Measurements from ENCODE around the gene PLCB1. TPM values are rescaled to one million over a fixed set of nuclear protein-coding genes. Genes with fewer than 3 reads are reported as not detected.
"Not testable (repeated sequence)": the region's sequence is repeated elsewhere in the genome, so short reads cannot be mapped to it uniquely, and the experiment has no call there.

The PLCB1 gene
- polyA plus RNA-seq, 1 experiment, result 16.4 TPM

- Histone ChIP-seq H3K9me3 (ENCODE audit: control insufficient read depth, insufficient read depth, low read length) (no peaks in the 10 kb centered on the region), H3K27ac (ENCODE audit: low read depth, low read length) (no peak overlapping the region), H3K27me3 (ENCODE audit: control insufficient read depth, insufficient read depth, low read length) (no peaks in the 10 kb centered on the region), H3K4me3 (ENCODE audit: low read depth, low read length) (no peak overlapping the region)
- ChIA-PET POLR2A (no interaction called here), CTCF (no interaction called here)
- TF ChIP-seq, protein P1, sequence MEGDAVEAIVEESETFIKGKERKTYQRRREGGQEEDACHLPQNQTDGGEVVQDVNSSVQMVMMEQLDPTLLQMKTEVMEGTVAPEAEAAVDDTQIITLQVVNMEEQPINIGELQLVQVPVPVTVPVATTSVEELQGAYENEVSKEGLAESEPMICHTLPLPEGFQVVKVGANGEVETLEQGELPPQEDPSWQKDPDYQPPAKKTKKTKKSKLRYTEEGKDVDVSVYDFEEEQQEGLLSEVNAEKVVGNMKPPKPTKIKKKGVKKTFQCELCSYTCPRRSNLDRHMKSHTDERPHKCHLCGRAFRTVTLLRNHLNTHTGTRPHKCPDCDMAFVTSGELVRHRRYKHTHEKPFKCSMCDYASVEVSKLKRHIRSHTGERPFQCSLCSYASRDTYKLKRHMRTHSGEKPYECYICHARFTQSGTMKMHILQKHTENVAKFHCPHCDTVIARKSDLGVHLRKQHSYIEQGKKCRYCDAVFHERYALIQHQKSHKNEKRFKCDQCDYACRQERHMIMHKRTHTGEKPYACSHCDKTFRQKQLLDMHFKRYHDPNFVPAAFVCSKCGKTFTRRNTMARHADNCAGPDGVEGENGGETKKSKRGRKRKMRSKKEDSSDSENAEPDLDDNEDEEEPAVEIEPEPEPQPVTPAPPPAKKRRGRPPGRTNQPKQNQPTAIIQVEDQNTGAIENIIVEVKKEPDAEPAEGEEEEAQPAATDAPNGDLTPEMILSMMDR (IDR thresholded peaks at IDR 0.05; ENCODE audit: low read depth, low read length), result no peak
- no peak for DNase-seq (ENCODE audit: low read depth, low spot score)
These were observed 324.7 kb downstream of the PLCB1 start for GRCh38 chr20:8456765-8457164.

- POLR2A ChIA-PET, result no interaction called here
- no peak overlapping the region for H3K4me3 ChIP-seq (ENCODE audit: low read depth, low read length)
- CTCF ChIA-PET, result interaction anchor here (1.7 kb wide), 1 partner anchor 263 kb away, joined by 7 read pairs; no protein-coding TSS in a partner anchor
- no peak overlapping the region for H3K27ac ChIP-seq (ENCODE audit: low read depth, low read length)
- TF ChIP-seq, protein P1 (IDR thresholded peaks at IDR 0.05; ENCODE audit: low read depth, low read length), result no peak
- no peaks in the 10 kb centered on the region for H3K9me3 ChIP-seq (ENCODE audit: control insufficient read depth, insufficient read depth, low read length)
- no peak for DNase-seq (ENCODE audit: low read depth, low spot score)
- H3K27me3 ChIP-seq (ENCODE audit: control insufficient read depth, insufficient read depth, low read length), result no peaks in the 10 kb centered on the region
These were observed 325.9 kb downstream of the PLCB1 start for GRCh38 chr20:8457978-8458377.

DNA sequence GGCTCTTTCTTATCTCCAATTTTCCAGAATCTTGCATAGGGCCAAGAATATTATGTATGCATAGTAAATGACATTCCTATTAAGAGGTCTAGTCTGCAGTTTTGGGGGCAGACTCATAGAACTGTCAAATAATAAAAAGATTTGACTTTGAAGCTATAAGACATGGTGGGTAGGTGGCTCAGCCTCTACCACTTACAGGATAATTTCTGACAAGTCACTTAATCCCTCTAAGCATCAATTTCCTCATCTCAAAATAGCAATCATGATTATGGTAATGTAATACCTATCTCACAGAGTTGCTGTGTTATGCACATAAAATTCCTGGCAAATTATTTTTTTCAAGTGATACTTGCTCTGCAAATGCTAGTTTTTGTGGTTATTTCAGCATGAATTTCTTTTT is 329.1 kb downstream of the PLCB1 start:
- POLR2A ChIA-PET, result no interaction called here
- no peak for DNase-seq (ENCODE audit: low read depth, low spot score)
- Histone ChIP-seq H3K27ac (ENCODE audit: low read depth, low read length) (no peak overlapping the region), H3K4me3 (ENCODE audit: low read depth, low read length) (no peak overlapping the region), H3K9me3 (ENCODE audit: control insufficient read depth, insufficient read depth, low read length) (peaks cover 3% of the 10 kb centered on the region; the same call in 1 of the 2 replicates), H3K27me3 (ENCODE audit: control insufficient read depth, insufficient read depth, low read length) (no peaks in the 10 kb centered on the region)
- TF ChIP-seq, protein P1 (IDR thresholded peaks at IDR 0.05; ENCODE audit: low read depth, low read length), result no peak
- CTCF ChIA-PET, result interaction anchor here (0.9 kb wide), 1 partner anchor 260 kb away, joined by 3 read pairs; no protein-coding TSS in a partner anchor

- no peak overlapping the region for H3K4me3 ChIP-seq (ENCODE audit: low read depth, low read length)
- ChIA-PET POLR2A (no interaction called here), CTCF (no interaction called here)
- H3K27ac ChIP-seq (ENCODE audit: low read depth, low read length), result no peak overlapping the region
- no peaks in the 10 kb centered on the region for H3K27me3 ChIP-seq (ENCODE audit: control insufficient read depth, insufficient read depth, low read length)
- peaks cover 3% of the 10 kb centered on the region; the same call in 1 of the 2 replicates for H3K9me3 ChIP-seq (ENCODE audit: control insufficient read depth, insufficient read depth, low read length)
- TF ChIP-seq, protein P1 (IDR thresholded peaks at IDR 0.05; ENCODE audit: low read depth, low read length), result no peak
- no peak for DNase-seq (ENCODE audit: low read depth, low spot score)
These were observed 332.3 kb downstream of the PLCB1 start for GRCh38 chr20:8464368-8464767.

DNA sequence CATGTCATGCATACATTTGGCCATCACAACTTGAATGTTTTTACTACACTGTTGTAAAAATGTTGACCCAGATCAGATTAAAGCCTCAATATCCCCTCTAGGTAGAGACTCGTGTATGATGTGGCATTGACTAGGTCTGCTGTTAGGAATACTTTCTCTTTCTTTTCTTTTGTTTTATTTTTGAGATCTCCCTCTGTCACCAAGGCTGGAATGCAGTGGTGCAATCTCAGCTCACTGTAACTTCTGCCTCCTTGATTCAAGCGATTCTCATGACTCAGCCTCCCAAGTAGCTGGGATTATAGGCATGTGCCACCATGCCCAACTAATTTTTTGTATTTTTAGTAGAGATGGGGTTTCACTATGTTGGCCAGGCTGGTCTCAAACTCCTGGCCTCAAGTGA is 334.7 kb downstream of the PLCB1 start:
- H3K27ac ChIP-seq (ENCODE audit: low read depth, low read length); H3K9me3 ChIP-seq (ENCODE audit: control insufficient read depth, insufficient read depth, low read length); POLR2A ChIA-PET; H3K4me3 ChIP-seq (ENCODE audit: low read depth, low read length); H3K27me3 ChIP-seq (ENCODE audit: control insufficient read depth, insufficient read depth, low read length); DNase-seq (ENCODE audit: low read depth, low spot score): not testable (repeated sequence)
- CTCF ChIA-PET, result interaction anchor here (0.9 kb wide), 1 partner anchor 254 kb away, joined by 3 read pairs; no protein-coding TSS in a partner anchor

- Histone ChIP-seq H3K27ac (ENCODE audit: low read depth, low read length) (no peak overlapping the region), H3K27me3 (ENCODE audit: control insufficient read depth, insufficient read depth, low read length) (no peaks in the 10 kb centered on the region), H3K9me3 (ENCODE audit: control insufficient read depth, insufficient read depth, low read length) (no peaks in the 10 kb centered on the region), H3K4me3 (ENCODE audit: low read depth, low read length) (no peak overlapping the region)
- ChIA-PET POLR2A (no interaction called here), CTCF (no interaction called here)
- TF ChIP-seq, protein P1 (IDR thresholded peaks at IDR 0.05; ENCODE audit: low read depth, low read length), result no peak
- no peak for DNase-seq (ENCODE audit: low read depth, low spot score)
These were observed 338.1 kb downstream of the PLCB1 start for GRCh38 chr20:8470156-8470555.

Measured in AG04450 (cell line).